B cell (primary cell): ENCODE data around the gene URAD.

Experiments
- CTCF ChIP-seq: fragments of 200-600 bp; IDR thresholded peaks from one replicate; pipeline ENCODE4 v1.8.0; 2022; ENCODE audit warnings: antibody characterized with exemption, mild to moderate bottlenecking
- EZH2 ChIP-seq: IDR thresholded peaks from 2 replicates; pipeline ENCODE4 v1.6.1; 2012; ENCODE audit warnings: borderline replicate concordance, low read depth, mild to moderate bottlenecking, moderate library complexity, low read length; ENCODE audit not compliant: insufficient read depth, poor library complexity, severe bottlenecking

GRCh38 chr13:28001049-28001448, 12.6 kb upstream of the URAD start:
- TF ChIP-seq CTCF (no peak), EZH2 (no peak)
